ENCODE data around the gene ARID4A.
"Not testable (repeated sequence)": the region's sequence is repeated elsewhere in the genome, so short reads cannot be mapped to it uniquely, and the experiment has no call there.

Gene ARID4A

GRCh38 chr14:58288106-58288792 lies 10.1 kb upstream of the ARID4A start:
- DNase-seq (ENCODE audit: extremely low read depth in 1 of 2, low read depth in 1 of 2) = no peak

- DNase-seq (ENCODE audit: extremely low read depth in 1 of 2, low read depth in 1 of 2) = no peak
Observed at GRCh38 chr14:58291646-58292045, 6.7 kb upstream of the ARID4A start.

GRCh38 chr14:58292187-58292586 lies 6.2 kb upstream of the ARID4A start:
- DNase-seq (ENCODE audit: extremely low read depth in 1 of 2, low read depth in 1 of 2) = no peak

- no peak for DNase-seq (ENCODE audit: extremely low read depth in 1 of 2, low read depth in 1 of 2)
Observed at GRCh38 chr14:58294201-58294600, 4.2 kb upstream of the ARID4A start.

- DNase-seq (ENCODE audit: extremely low read depth in 1 of 2, low read depth in 1 of 2) = no peak
Observed at GRCh38 chr14:58296726-58297125, 1.6 kb upstream of the ARID4A start.

GRCh38 chr14:58297412-58297761 lies 968 bp upstream of the ARID4A start:
- no peak for DNase-seq (ENCODE audit: extremely low read depth in 1 of 2, low read depth in 1 of 2)

- peak; percentile 92 to 98 for DNase-seq (ENCODE audit: extremely low read depth in 1 of 2, low read depth in 1 of 2)
Observed at GRCh38 chr14:58297762-58298476, 436 bp upstream of the ARID4A start.

GRCh38 chr14:58299401-58300330 lies 1.3 kb downstream of the ARID4A start:
- DNase-seq (ENCODE audit: extremely low read depth in 1 of 2, low read depth in 1 of 2) = no peak

GRCh38 chr14:58301416-58301815 lies 3.1 kb downstream of the ARID4A start:
- DNase-seq (ENCODE audit: extremely low read depth in 1 of 2, low read depth in 1 of 2) = no peak

GRCh38 chr14:58305730-58306129 lies 7.4 kb downstream of the ARID4A start:
- DNase-seq (ENCODE audit: extremely low read depth in 1 of 2, low read depth in 1 of 2) = no peak

- DNase-seq (ENCODE audit: extremely low read depth in 1 of 2, low read depth in 1 of 2) = no peak
Observed at GRCh38 chr14:58307597-58308316, 9.4 kb downstream of the ARID4A start.

GRCh38 chr14:58309086-58309485 lies 10.7 kb downstream of the ARID4A start:
- no peak for DNase-seq (ENCODE audit: extremely low read depth in 1 of 2, low read depth in 1 of 2)

GRCh38 chr14:58313699-58314098 lies 15.3 kb downstream of the ARID4A start:
- DNase-seq (ENCODE audit: extremely low read depth in 1 of 2, low read depth in 1 of 2) = no peak

- no peak for DNase-seq (ENCODE audit: extremely low read depth in 1 of 2, low read depth in 1 of 2)
Observed at GRCh38 chr14:58315606-58316005, 17.3 kb downstream of the ARID4A start.

GRCh38 chr14:58327019-58327418 lies 28.7 kb downstream of the ARID4A start:
- no peak for DNase-seq (ENCODE audit: extremely low read depth in 1 of 2, low read depth in 1 of 2)

- peak; percentile 40 to 73 for DNase-seq (ENCODE audit: extremely low read depth in 1 of 2, low read depth in 1 of 2)
Observed at GRCh38 chr14:58331111-58331510, 32.8 kb downstream of the ARID4A start.

- no peak for DNase-seq (ENCODE audit: extremely low read depth in 1 of 2, low read depth in 1 of 2)
Observed at GRCh38 chr14:58332561-58332960, 34.2 kb downstream of the ARID4A start.

- not testable (repeated sequence) for DNase-seq (ENCODE audit: extremely low read depth in 1 of 2, low read depth in 1 of 2)
Observed at GRCh38 chr14:58339666-58340065, 41.3 kb downstream of the ARID4A start.

GRCh38 chr14:58341152-58341748 lies 42.9 kb downstream of the ARID4A start:
- no peak for DNase-seq (ENCODE audit: extremely low read depth in 1 of 2, low read depth in 1 of 2)

- not testable (repeated sequence) for DNase-seq (ENCODE audit: extremely low read depth in 1 of 2, low read depth in 1 of 2)
Observed at GRCh38 chr14:58343535-58343934, 45.2 kb downstream of the ARID4A start.
